ENCODE data around the gene CSMD2.

DNA sequence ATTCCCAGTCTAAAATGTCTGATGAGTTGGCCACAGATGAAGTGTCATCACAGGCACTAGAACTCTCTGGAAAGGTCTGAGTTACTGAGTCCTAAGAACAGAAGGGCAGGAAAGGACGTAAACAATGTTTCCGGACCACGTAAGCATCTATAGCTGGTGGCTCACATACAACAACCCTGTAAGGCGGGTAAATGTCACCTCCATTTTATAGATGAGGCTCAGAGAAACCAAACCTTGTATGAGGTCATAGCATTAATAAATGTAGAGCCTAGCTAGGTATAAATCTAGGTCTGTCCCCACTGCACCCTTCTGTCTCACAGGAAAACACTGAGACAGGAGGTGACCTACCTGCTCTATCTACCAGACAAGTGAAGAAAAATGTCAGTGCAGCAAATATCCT is 86.6 kb downstream of the CSMD2 start:
- TF ChIP-seq YY1 (IDR thresholded peaks at IDR 0.05; ENCODE audit: insufficient read depth, insufficient read length): no peak
- no peak for TF ChIP-seq SUZ12 (IDR thresholded peaks at IDR 0.05; ENCODE audit: extremely low read depth, insufficient read depth, insufficient read length)

Measured in NT2/D1 (cell line).